Tibial nerve (tissue), 4 donors: ENCODE measurements around the gene CNOT6.

Source experiments
- CTCF ChIP-seq, 5 experiments: fragments of 200-600 bp in 3 of 5; fragments of 450-650 bp in 2 of 5; sonication (generic) in 3 of 5; IDR thresholded peaks; one replicate each; pipeline ENCODE4 v1.5.1; 2016 to 2019; ENCODE audit warnings: antibody characterized with exemption in 5 of 5, mild to moderate bottlenecking in 3 of 5, moderate library complexity in 2 of 5
- EP300 ChIP-seq, 2 donors: sonication (generic); formaldehyde crosslinking; IDR thresholded peaks; one replicate each; pipeline ENCODE4 v1.6.1; 2017; ENCODE audit warnings: antibody characterized with exemption in 2 of 2, mild to moderate bottlenecking in 1 of 2
- POLR2A ChIP-seq, 2 donors: fragments of 450-650 bp; IDR thresholded peaks; one replicate each; pipeline ENCODE4 v1.6.1; 2017; ENCODE audit warnings: antibody characterized with exemption in 2 of 2, mild to moderate bottlenecking in 2 of 2, moderate library complexity in 2 of 2

GRCh38 chr5:180619563-180619915 is 125.4 kb downstream of the CNOT6 start:
- TF ChIP-seq EP300 (IDR thresholded peaks at IDR 0.05) (no peak), CTCF (IDR thresholded peaks at IDR 0.05) (no peak), POLR2A (IDR thresholded peaks at IDR 0.05) (no peak)
